HepG2 (cell line): ENCODE results near the gene PYGB. TPM values are rescaled to one million over a fixed set of nuclear protein-coding genes. Genes with fewer than 3 reads are reported as not detected.

Experiments used
- ELF1 ChIP-seq: sonication (generic); formaldehyde crosslinking; IDR thresholded peaks from 2 replicates; pipeline ENCODE4 v1.4.0; 2020; ENCODE audit warnings: missing genetic modification reagents
- FOXK1 ChIP-seq: sonication (generic); formaldehyde crosslinking; IDR thresholded peaks from 2 replicates; pipeline ENCODE4 v1.4.0; 2020; ENCODE audit warnings: low read depth, missing genetic modification reagents, borderline replicate concordance
- HIVEP1 ChIP-seq: sonication (generic); formaldehyde crosslinking; IDR thresholded peaks from 2 replicates; pipeline ENCODE4 v1.4.0; 2020; ENCODE audit warnings: mild to moderate bottlenecking, missing genetic modification reagents
- KDM6A ChIP-seq: IDR thresholded peaks from 2 replicates; pipeline ENCODE4 v1.6.1; 2016; ENCODE audit warnings: low read depth
- PCBP2 ChIP-seq: fragments of 200-400 bp; formaldehyde crosslinking; optimal IDR thresholded peaks from 2 replicates; pipeline ENCODE3; 2018; ENCODE audit warnings: low read length, low read depth; ENCODE audit not compliant: poor library complexity, severe bottlenecking
- PRMT3 ChIP-seq: sonication (generic); formaldehyde crosslinking; IDR thresholded peaks from 2 replicates; pipeline ENCODE4 v1.8.1; 2022; ENCODE audit warnings: low read depth, mild to moderate bottlenecking, moderate library complexity, missing genetic modification reagents, borderline replicate concordance
- RELA ChIP-seq: sonication (generic); formaldehyde crosslinking; IDR thresholded peaks from 2 replicates; pipeline ENCODE4 v1.4.0; 2020; ENCODE audit warnings: missing genetic modification reagents
- SKI ChIP-seq: fragments of 450-650 bp; IDR thresholded peaks from one replicate; pipeline ENCODE4 v1.6.1; 2018; ENCODE audit warnings: mild to moderate bottlenecking; ENCODE audit not compliant: partially characterized antibody
- SMAD1 ChIP-seq: sonication (generic); formaldehyde crosslinking; IDR thresholded peaks from 2 replicates; pipeline ENCODE4 v1.4.0; 2020; ENCODE audit warnings: missing genetic modification reagents, low read depth, mild to moderate bottlenecking, borderline replicate concordance
- SMAD9 ChIP-seq: sonication (generic); formaldehyde crosslinking; IDR thresholded peaks from 2 replicates; pipeline ENCODE4 v1.5.1; 2020; ENCODE audit warnings: mild to moderate bottlenecking, missing genetic modification reagents
- SMARCE1 ChIP-seq: fragments of 450-650 bp; IDR thresholded peaks from 2 replicates; pipeline ENCODE4 v1.6.1; 2017; ENCODE audit warnings: borderline replicate concordance
- TGIF2 ChIP-seq: IDR thresholded peaks from 2 replicates; pipeline ENCODE4 v1.6.1; 2016; ENCODE audit warnings: control low read depth, missing compliant biosample characterization
- ZNF160 ChIP-seq: sonication (generic); formaldehyde crosslinking; IDR thresholded peaks from 2 replicates; pipeline ENCODE4 v1.8.0; 2022; ENCODE audit warnings: mild to moderate bottlenecking, inconsistent platforms, missing genetic modification reagents
- ZNF292 ChIP-seq: sonication (generic); formaldehyde crosslinking; IDR thresholded peaks from 2 replicates; pipeline ENCODE4 v1.8.1; 2022; ENCODE audit warnings: mild to moderate bottlenecking, low read depth, missing genetic modification reagents, borderline replicate concordance
- ZNF468 ChIP-seq: sonication (generic); formaldehyde crosslinking; IDR thresholded peaks from 2 replicates; pipeline ENCODE4 v1.8.0; 2022; ENCODE audit warnings: mild to moderate bottlenecking, moderate library complexity, missing genetic modification reagents
- ZNF644 ChIP-seq: IDR thresholded peaks from 2 replicates; pipeline ENCODE4 v1.6.1; 2016; ENCODE audit warnings: low read depth
- ZNF775 ChIP-seq: sonication (generic); formaldehyde crosslinking; IDR thresholded peaks from 2 replicates; pipeline ENCODE4 v1.4.0; 2020; ENCODE audit warnings: missing genetic modification reagents, mild to moderate bottlenecking, moderate library complexity, borderline replicate concordance
- ZSCAN22 ChIP-seq: sonication (generic); formaldehyde crosslinking; IDR thresholded peaks from 2 replicates; pipeline ENCODE4 v1.4.0; 2020; ENCODE audit warnings: mild to moderate bottlenecking, missing genetic modification reagents
- polyA plus RNA-seq, 8 experiments: library from polyadenylated mRNA; depleted of rRNA in 3 of 8; stranded (reverse) in 7 of 8; unstranded in 1 of 8; fragments of >200 nt; fragmentation: Illumina TruSeq in 4 of 8; extraction: Trizol in 4 of 8; gene quantifications; 2 replicates each; pipeline versions ENCODE4 v1.2.1 to v1.2.3, GENCODE V29; 2011 to 2016; ENCODE audit warnings: low read depth in 4 of 8, missing spikeins in 1 of 8, mixed read lengths in 1 of 8; ENCODE audit not compliant: insufficient read depth in 1 of 8
- total RNA-seq, 5 experiments: library from RNA; depleted of rRNA; stranded (reverse); fragments of >200 nt; fragmentation: Illumina TruSeq; extraction: Trizol; gene quantifications; 2 replicates each; pipeline ENCODE4 v1.2.3, GENCODE V29; 2016; ENCODE audit warnings: low read depth in 1 of 5
- TF ChIP-seq, protein P1 (sequence below): sonication (generic); formaldehyde crosslinking; IDR thresholded peaks from 2 replicates; pipeline ENCODE4 v1.9.0; 2021; ENCODE audit warnings: missing genetic modification reagents, mild to moderate bottlenecking, borderline replicate concordance
- TF ChIP-seq, protein P2 (sequence below): sonication (generic); formaldehyde crosslinking; IDR thresholded peaks from 2 replicates; pipeline ENCODE4 v1.4.0; 2020; ENCODE audit warnings: missing genetic modification reagents
- TF ChIP-seq, protein P3 (sequence below): IDR thresholded peaks from 2 replicates; pipeline ENCODE4 v1.6.1; 2016; ENCODE audit warnings: mild to moderate bottlenecking
- TF ChIP-seq, protein P4 (sequence below): sonication (generic); formaldehyde crosslinking; IDR thresholded peaks from 2 replicates; pipeline ENCODE4 v1.5.1; 2020; ENCODE audit warnings: mild to moderate bottlenecking, missing genetic modification reagents, moderate library complexity
- TF ChIP-seq, protein P5 (sequence below), 2 experiments: sonication (generic) in 1 of 2; formaldehyde crosslinking in 1 of 2; IDR thresholded peaks; 2 replicates each; pipeline versions ENCODE4 v1.4.0 to v1.6.1; 2016 to 2020; ENCODE audit warnings: borderline replicate concordance in 1 of 2, low read depth in 1 of 2, mild to moderate bottlenecking in 1 of 2, missing genetic modification reagents in 1 of 2

The PYGB gene
- total and polyA plus RNA-seq, 2 of the 13 experiments (the other 11 are each of a cell fraction or from before 2014, with no cell fraction given): 24.2 to 86.3 TPM

DNA sequence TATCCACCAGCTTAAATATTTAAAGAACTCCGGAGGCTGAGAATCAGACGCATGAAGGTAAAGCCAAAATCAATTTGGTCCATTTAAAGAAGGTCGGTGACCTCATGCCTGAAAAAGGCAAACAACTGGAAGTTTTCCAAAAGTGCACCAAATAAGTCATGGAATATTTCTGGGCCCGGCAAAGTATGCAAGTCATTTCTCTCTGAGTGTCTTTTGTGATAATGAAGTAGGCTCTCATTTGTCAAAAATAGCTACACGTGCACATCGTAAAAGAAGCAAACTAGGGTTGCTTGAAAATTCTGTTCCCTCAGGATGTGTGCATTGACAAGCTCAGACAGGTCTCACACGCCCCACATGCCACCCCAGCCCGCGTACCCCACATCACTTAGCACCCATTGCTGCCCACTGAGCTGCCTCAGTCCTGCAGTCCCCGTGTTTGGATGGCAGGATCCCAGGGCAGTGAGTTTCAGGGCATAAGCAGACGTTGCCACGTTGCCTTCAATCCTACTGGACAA lies 20.5 kb upstream of the PYGB start (continued):
- TF ChIP-seq, protein P1, sequence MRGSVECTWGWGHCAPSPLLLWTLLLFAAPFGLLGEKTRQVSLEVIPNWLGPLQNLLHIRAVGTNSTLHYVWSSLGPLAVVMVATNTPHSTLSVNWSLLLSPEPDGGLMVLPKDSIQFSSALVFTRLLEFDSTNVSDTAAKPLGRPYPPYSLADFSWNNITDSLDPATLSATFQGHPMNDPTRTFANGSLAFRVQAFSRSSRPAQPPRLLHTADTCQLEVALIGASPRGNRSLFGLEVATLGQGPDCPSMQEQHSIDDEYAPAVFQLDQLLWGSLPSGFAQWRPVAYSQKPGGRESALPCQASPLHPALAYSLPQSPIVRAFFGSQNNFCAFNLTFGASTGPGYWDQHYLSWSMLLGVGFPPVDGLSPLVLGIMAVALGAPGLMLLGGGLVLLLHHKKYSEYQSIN (CRISPR knock-in tag): no peak
- no peak for TF ChIP-seq ZNF468
- TF ChIP-seq RELA (CRISPR knock-in tag): no peak
- no peak for TF ChIP-seq PCBP2
- TF ChIP-seq ZNF160: no peak
- TF ChIP-seq SMARCE1: no peak
- TF ChIP-seq, protein P2, sequence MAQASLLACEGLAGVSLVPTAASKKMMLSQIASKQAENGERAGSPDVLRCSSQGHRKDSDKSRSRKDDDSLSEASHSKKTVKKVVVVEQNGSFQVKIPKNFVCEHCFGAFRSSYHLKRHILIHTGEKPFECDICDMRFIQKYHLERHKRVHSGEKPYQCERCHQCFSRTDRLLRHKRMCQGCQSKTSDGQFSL (CRISPR knock-in tag): peak; percentile 7; the same call in 1 of the 2 replicates
- TF ChIP-seq, protein P3, sequence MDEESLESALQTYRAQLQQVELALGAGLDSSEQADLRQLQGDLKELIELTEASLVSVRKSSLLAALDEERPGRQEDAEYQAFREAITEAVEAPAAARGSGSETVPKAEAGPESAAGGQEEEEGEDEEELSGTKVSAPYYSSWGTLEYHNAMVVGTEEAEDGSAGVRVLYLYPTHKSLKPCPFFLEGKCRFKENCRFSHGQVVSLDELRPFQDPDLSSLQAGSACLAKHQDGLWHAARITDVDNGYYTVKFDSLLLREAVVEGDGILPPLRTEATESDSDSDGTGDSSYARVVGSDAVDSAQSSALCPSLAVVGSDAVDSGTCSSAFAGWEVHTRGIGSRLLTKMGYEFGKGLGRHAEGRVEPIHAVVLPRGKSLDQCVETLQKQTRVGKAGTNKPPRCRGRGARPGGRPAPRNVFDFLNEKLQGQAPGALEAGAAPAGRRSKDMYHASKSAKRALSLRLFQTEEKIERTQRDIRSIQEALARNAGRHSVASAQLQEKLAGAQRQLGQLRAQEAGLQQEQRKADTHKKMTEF: peak; percentile 23; the same call in 1 of the 2 replicates
- no peak for TF ChIP-seq HIVEP1 (CRISPR knock-in tag)
- TF ChIP-seq, protein P4, sequence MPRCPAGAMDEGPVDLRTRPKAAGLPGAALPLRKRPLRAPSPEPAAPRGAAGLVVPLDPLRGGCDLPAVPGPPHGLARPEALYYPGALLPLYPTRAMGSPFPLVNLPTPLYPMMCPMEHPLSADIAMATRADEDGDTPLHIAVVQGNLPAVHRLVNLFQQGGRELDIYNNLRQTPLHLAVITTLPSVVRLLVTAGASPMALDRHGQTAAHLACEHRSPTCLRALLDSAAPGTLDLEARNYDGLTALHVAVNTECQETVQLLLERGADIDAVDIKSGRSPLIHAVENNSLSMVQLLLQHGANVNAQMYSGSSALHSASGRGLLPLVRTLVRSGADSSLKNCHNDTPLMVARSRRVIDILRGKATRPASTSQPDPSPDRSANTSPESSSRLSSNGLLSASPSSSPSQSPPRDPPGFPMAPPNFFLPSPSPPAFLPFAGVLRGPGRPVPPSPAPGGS: no peak
- TF ChIP-seq TGIF2 (CRISPR knock-in tag): peak; percentile 39; the same call in 1 of the 2 replicates
- TF ChIP-seq SMAD9 (CRISPR knock-in tag): no peak
- no peak for TF ChIP-seq FOXK1 (CRISPR knock-in tag)
- TF ChIP-seq ELF1: no peak
- TF ChIP-seq SKI: no peak
- no peak for TF ChIP-seq ZSCAN22
- no peak for TF ChIP-seq SMAD1
- TF ChIP-seq, protein P5, sequence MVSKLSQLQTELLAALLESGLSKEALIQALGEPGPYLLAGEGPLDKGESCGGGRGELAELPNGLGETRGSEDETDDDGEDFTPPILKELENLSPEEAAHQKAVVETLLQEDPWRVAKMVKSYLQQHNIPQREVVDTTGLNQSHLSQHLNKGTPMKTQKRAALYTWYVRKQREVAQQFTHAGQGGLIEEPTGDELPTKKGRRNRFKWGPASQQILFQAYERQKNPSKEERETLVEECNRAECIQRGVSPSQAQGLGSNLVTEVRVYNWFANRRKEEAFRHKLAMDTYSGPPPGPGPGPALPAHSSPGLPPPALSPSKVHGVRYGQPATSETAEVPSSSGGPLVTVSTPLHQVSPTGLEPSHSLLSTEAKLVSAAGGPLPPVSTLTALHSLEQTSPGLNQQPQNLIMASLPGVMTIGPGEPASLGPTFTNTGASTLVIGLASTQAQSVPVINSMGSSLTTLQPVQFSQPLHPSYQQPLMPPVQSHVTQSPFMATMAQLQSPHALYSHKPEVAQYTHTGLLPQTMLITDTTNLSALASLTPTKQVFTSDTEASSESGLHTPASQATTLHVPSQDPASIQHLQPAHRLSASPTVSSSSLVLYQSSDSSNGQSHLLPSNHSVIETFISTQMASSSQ (IDR thresholded peaks at IDR 0.05; ENCODE audit: low read depth): no peak
- TF ChIP-seq, protein P5 (CRISPR knock-in tag; IDR thresholded peaks at IDR 0.05; ENCODE audit: borderline replicate concordance): no peak
- TF ChIP-seq KDM6A (CRISPR knock-in tag): no peak
- no peak for TF ChIP-seq ZNF292 (CRISPR knock-in tag)
- no peak for TF ChIP-seq ZNF644 (CRISPR knock-in tag)
- no peak for TF ChIP-seq PRMT3
- TF ChIP-seq ZNF775 (CRISPR knock-in tag): no peak
